ENCODE data around the gene DHX34.

DNA sequence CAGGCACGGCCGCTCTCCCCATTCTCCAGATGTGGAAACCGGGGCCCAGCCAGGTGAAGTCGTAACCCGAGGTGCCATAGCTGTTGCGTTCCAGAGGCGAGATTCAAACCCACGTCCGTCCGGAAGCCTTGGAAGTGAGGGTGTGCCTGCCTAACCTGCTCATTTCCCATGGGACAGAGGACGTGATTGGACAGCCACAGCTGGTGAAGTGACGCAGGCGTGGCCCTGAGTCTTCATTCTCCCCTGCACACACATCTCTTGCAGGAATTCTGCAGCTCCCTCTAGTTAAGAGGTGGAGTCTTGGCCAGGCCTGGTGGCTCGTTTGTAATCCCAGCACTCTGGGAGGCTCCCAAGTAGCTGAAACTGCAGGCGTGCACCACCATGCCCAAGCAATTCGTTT is 53.4 kb downstream of the DHX34 start:
- no peak for TF ChIP-seq BRF1 (IDR thresholded peaks at IDR 0.05; ENCODE audit: borderline replicate concordance, extremely low read depth, insufficient read length)
- no peak for TF ChIP-seq NONO (IDR thresholded peaks at IDR 0.05; ENCODE audit: low read depth in 2 of 2, low read length in 1 of 2)
